ENCODE measurements around the gene UFSP2.
"Not testable (repeated sequence)": the region's sequence is repeated elsewhere in the genome, so short reads cannot be mapped to it uniquely, and the experiment has no call there.

The UFSP2 gene

GRCh38 chr4:185381288-185382196, 44.2 kb downstream of the UFSP2 start:
- no peak for DNase-seq

DNA sequence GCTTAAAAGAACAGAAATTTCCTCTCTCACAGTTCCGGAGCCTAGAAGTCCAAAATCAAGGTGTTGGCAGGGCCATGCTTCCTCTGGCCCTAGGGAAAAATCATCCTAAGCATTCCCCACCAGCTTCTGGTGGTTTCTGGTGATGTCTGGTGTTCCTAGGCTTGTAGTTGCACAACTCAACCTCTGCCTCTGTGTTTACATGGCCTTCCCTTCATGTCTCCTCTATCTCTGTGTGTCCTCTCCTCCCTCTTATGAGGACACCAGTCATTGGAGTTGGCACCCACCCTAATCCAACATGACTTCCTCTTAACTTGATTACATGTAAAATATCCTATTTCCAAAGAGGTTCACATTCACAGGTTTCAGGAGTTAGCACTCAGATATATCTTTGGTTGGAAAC, 45.4 kb downstream of the UFSP2 start:
- peak; percentile 47 for DNase-seq

DNA sequence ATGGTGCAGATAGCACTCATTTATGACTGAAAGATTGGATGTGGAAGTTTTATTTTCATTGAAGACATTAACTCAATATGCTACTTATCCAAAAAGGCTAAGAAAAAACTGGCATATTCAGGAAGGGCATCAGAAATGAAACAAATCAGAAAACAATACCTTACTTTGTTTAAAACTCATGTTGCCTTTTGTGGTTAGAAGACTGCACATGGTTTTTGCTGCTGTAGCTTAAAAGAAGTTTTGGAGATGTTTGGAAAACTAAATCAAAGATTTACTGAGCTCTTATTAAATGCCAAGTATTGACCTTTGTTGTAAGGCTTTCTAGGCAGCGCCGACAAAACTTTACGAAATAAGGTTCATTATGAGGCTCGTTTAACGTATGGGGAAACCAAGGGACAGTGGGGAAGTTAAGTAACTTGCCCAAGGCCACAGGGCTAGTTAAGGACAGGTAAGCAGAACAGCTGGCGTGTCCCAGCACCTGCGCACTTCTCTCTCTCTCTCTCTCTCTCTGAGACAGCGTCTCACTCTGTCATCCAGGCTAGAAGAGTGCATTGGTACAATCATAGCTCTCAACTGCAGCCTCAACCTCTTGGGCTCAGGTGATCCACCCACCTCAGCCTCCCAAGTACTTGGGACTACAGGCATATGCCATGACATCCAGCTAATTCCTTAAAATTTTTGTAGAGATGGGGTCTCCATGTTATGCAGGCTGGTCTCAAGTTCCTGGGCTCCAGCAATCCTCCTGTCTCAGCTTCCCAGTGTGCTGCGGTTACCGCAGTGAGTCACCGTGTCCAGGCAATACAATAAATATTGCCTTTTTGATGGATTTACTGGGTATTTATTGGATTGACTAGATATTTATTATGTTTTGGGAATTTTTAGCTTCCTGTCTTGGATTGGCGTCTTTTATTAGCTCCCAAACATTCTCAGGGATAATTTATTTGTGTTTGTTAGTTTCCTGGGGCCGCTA, 46.2 kb downstream of the UFSP2 start:
- DNase-seq = no peak

DNA sequence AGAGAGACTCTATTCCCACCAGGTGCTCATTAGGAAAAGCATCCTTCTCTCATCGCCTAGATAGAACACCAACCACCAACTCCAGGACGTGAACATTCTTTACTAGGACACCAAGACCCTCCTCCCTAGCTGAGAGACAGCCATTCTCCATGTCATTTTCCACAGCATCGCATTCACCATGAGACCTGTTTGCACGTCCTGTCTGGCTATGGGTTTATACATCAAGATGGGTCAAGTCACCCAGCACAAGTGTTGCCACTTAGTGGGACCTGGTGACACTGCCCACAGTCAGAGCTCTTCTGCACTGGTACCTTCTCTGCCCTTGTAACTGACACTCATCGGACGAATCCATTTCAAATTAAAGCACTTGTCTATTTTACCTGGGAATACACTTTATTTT, 47.5 kb downstream of the UFSP2 start:
- DNase-seq = no peak

DNA sequence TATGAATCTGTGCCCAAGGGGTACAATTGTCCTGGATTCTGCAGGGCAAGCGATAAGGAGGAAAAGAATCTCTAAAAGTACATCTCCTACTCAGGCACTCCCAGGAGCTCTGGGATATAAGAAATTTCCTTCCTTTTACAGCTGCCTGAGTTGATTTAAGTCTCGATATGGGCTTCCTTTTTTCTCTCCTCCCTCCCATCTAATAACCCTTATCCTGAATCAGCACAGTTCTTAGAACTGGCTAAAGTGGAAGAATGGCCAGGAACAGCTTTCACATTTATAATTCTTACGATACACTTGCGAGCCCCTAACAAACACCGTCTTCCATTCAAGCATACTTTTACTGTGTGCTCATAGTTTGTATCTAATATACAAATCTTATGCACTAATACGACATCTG, 51.2 kb downstream of the UFSP2 start:
- DNase-seq = no peak

DNA sequence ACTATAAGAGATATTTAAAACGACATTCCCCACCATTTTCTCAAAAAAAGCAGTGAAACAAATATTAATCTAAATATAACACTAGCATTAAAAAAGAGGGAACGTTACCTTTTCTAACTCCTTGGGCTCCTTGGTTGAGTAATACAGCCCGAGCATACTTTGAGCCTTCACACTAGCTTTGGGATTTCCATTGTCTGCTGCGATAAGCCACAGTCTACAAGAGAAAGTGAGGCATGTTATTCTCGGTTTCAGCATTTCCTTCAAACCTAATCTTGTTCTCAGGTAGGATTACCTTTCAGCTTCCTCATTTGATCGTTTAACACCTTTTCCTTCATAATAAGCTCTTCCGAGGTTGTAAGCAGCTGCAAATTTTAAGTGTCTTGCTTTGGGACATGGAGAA, 51.7 kb downstream of the UFSP2 start:
- DNase-seq = no peak

GRCh38 chr4:185371702-185372101, 54.1 kb downstream of the UFSP2 start:
- DNase-seq = no peak

DNA sequence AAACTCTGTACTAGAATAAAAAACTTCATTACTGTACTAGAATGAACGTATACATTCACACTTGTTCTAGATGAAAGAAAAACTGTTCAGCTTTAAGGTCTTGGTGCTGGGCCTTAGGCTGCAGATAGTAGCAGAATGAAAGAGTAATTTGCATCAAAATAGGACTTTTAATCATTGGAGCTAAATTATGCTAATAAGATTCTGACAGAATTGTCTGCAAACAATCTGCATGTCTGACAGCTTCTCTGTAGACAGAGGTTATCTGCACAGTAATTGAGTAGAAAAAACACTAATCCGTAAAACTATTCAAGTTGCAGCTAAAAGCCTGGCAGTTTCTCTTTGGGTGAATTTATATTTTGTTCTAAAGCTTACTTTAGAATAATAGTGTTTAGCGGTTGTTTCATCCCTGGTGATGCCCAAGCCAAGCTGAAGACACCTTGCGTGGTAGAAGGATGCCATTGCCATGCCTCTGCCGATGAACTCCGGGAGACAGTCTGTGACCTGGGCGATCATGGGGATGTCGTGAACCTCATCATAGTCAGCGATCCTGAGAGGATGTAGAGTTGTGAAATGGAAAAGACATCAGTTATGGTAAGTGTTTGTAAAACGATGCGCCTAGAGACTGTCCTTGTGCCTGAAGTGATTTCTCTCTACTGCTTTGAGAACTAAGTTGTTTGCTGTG, 55.4 kb downstream of the UFSP2 start:
- no peak for DNase-seq

DNA sequence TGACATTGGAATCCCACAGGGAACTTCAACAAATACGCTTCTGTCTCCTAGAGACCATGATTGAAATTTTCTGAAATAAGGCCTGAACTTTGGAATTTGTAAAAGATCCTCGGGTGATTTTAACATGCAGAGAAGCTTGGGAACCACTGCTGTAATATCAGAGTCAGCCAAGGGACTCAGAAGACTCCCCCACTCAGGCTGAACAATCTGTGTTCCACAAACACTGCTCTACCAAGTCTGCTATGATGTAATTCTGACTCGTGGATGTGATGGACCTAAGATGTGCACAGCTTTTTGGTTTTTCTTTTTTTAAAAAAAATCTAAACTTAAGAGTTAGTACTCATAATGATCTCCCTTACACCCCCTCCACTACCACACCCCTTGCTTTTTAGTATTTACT, 56.0 kb downstream of the UFSP2 start:
- DNase-seq = no peak

DNA sequence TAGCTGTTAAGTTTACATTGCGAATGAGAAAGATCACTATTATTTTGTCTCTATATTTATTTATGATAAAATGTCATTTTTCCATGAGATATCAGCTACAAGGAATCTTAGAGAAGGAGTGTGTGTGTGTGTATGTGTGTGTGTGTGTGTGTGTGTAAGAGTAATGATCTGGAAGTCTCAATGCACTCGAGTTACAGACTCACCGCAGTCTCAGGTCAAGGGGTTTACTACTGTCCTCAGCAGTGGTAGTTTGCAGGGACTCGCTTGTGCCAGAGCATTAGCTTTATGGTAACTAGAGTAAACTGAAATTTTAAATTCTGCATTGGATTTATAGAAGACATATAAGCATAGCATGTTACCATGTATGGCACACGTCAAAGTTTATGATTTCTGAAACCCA, 60.9 kb downstream of the UFSP2 start:
- no peak for DNase-seq

DNA sequence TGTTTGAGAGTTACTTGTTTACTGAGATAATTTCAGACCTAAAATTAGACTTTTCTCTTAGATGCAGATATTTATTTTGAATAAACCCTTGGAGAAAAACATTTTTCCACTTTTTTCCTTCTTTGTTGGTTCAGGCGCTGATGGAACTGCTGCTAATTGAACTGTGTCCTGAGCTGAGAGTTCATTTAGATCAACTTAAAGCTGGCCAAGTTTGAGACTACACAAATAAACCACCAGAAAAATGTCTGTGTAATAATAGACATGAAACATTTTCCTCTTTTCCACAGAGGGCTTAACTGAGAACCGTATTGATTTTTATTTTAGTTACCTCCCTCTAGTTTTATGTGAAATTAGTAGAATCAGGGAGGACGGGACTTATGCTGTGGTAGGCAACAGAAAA, 62.5 kb downstream of the UFSP2 start:
- no peak for DNase-seq

- DNase-seq = not testable (repeated sequence)
Observed at GRCh38 chr4:185362570-185362969, 63.2 kb downstream of the UFSP2 start.

- no peak for DNase-seq
Observed at GRCh38 chr4:185361872-185362271, 63.9 kb downstream of the UFSP2 start.

GRCh38 chr4:185359767-185360446, 65.9 kb downstream of the UFSP2 start:
- no peak for DNase-seq

- DNase-seq = no peak
Observed at GRCh38 chr4:185358959-185359358, 66.8 kb downstream of the UFSP2 start.

DNA sequence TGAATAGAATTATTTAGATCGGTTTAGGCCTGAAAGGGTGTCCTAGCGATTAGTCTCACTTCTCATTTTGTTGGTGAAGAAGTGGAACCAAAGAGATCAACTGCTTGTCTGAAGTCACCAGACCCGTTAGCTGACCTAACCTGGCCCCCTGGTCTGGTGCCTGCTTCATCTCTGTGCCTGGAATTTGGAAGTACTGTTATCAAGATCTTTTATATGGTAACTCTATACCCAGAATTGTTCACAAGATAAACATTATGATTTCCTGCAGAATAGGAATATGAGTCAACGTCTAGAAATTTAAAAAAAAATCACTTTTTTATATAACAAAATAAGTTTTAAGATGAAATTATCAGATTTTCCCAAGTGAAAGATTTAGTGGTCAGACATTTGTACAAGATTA, 67.2 kb downstream of the UFSP2 start:
- no peak for DNase-seq

DNA sequence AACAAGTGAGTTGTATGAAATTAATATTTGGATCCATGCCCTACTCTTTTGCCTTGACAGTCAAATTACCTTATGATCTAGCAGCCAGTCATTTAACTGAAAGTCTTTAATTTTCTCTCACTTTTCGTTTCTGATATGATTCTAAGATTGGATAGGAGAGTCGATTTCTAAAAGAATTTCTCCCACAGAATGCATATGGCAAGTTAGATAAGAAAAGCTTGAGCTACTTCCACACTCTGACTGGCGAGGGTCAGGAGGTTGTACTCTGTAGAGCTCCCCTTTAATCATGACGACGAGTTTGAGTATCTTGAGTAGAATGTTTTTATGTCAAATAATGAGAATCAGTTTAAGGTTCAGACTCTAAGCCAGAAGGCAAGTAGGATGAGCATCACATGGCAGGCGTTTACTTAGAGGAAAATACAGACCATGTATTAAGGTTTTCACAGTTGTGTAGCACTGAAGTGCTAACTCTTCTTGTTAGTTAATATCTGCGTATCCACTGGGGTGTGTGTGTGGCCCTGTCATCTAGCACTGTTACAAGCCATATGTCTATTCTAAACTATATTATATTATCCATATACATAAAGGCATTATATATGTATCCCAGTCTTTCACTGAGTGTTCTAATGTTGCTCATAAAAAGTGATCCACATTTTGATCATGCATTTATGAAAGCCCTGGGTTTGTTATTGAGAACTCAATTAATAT, 67.9 kb downstream of the UFSP2 start:
- DNase-seq = no peak

DNA sequence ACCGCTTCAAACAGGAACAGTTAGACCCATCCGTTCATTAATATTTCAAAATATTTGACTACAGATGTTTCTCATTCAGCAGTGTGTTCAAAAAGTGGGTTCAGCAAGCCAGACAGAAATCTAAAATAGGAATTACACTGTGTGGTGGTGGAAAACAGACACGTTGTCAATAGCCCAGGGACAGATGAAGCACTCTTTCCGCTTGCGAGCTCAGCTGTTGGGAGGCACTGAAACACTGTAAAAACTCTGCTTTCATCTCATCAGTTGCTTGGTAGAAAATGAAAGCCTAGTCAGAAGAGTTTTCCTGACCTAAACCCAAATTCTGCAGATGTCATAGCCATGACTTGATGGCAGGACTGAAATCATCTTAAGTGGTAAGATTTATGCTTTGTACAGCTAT, 68.6 kb downstream of the UFSP2 start:
- DNase-seq = no peak

- no peak for DNase-seq
Observed at GRCh38 chr4:185352741-185353140, 73.0 kb downstream of the UFSP2 start.

DNA sequence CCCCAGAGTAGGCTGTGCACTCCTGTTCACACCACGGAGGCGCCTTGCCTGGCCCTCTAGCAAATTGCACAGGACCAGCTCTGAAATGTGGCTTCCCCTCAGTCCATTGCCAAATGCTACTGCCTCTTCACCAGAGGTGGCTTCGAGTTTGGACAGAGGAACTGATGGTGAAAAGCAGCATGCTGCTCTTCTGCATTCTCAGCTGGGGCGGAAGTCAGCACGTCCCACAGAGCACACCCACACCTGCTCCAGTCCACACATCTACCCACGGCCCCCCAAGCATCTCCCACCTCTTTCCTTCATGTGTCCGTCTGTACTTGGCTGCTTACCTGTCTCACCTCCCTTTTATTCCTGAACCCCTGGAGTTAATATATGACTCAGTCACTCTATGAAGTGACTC, 73.6 kb downstream of the UFSP2 start:
- no peak for DNase-seq

DNA sequence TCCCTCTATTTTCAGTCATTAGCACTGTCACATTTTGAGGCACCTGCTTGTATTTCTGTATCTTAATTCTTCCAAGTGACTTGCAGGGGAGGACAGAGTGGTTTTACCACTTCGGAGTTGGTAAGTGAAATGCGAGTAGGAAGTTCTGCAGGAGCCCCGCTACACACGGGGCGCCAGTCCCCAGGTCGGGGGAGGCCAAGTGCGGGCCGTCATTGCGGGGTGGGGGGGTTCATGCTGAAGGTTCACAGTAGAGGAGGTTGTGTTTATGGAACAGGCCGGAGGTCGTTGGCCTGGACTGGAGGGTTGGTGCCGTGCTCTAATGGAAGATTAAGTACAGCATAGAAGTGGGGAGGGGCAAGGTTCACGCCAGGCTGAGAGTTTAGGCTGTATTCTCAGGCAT, 74.1 kb downstream of the UFSP2 start:
- no peak for DNase-seq
